Left lung (tissue), 10 donors: ENCODE measurements around the gene CEP131. TPM values are rescaled to one million over a fixed set of nuclear protein-coding genes. Genes with fewer than 3 reads are reported as not detected.

Source experiments
- ATAC-seq: fragments of 200-7000 bp; cut with Tn5 transposase; one replicate; pipeline ENCODE4 v1.9.1; 2020; ENCODE audit warnings: moderate library complexity
- DNase-seq, 4 donors: peaks; one replicate each; pipeline ENCODE4 v3.0.0-alpha.2; 2013 to 2020
- H3K27ac ChIP-seq, 2 donors: fragments of 200-600 bp; sonication (generic) in 1 of 2; one replicate each; pipeline versions ENCODE4 v1.5.0 to v1.8.0; 2020 to 2021
- H3K27me3 ChIP-seq, 2 donors: fragments of 200-600 bp; sonication (generic) in 1 of 2; one replicate each; pipeline versions ENCODE4 v1.5.0 to v1.8.0; 2020 to 2021
- H3K36me3 ChIP-seq, 2 donors: fragments of 200-600 bp; sonication (generic) in 1 of 2; one replicate each; pipeline versions ENCODE4 v1.5.0 to v1.8.0; 2020 to 2021
- H3K4me1 ChIP-seq, 2 donors: fragments of 200-600 bp; one replicate each; pipeline ENCODE4 v1.8.0; 2021
- H3K4me3 ChIP-seq, 2 donors: fragments of 200-600 bp; sonication (generic) in 1 of 2; one replicate each; pipeline versions ENCODE4 v1.5.0 to v1.8.0; 2020 to 2021; ENCODE audit warnings: mild to moderate bottlenecking in 1 of 2
- H3K9me3 ChIP-seq, 2 donors: fragments of 200-600 bp; sonication (generic) in 1 of 2; one replicate each; pipeline versions ENCODE4 v1.5.0 to v1.8.0; 2020 to 2021
- intact Hi-C, 2 donors: fragments of 100-400 bp; cut with DNase I; formaldehyde crosslinking; loops; one replicate each; pipeline versions ENCODE4 v1.11.2 to v1.14.2; 2022
- polyA plus RNA-seq, 6 donors: library from polyadenylated mRNA; unstranded; fragments of 120-200 nt; gene quantifications; one replicate each; pipeline ENCODE4 v1.2.1, GENCODE V29; 2013; ENCODE audit not compliant: insufficient read length in 6 of 6
- total RNA-seq, 2 donors: library from RNA; stranded (reverse); fragmentation: NEBNext Ultra II Directional; extraction: Animal tissue kit (Norgen Biotek cat#: 25700); gene quantifications; one replicate each; pipeline ENCODE4 v1.2.1, GENCODE V29; 2021
- TF ChIP-seq, protein P1 (sequence below), 2 donors: fragments of 200-600 bp; sonication (generic) in 1 of 2; IDR thresholded peaks; one replicate each; pipeline versions ENCODE4 v1.5.0 to v1.8.0; 2021; ENCODE audit warnings: antibody characterized with exemption in 2 of 2
- donor health status: DM: no; HTN: yes; CAD: no.
- donor health status: DM: no; HTN: no; CAD: no.

Gene CEP131
- total and polyA plus RNA-seq, 8 donors, result 7.7 to 21.0 (median 16.9) TPM

DNA sequence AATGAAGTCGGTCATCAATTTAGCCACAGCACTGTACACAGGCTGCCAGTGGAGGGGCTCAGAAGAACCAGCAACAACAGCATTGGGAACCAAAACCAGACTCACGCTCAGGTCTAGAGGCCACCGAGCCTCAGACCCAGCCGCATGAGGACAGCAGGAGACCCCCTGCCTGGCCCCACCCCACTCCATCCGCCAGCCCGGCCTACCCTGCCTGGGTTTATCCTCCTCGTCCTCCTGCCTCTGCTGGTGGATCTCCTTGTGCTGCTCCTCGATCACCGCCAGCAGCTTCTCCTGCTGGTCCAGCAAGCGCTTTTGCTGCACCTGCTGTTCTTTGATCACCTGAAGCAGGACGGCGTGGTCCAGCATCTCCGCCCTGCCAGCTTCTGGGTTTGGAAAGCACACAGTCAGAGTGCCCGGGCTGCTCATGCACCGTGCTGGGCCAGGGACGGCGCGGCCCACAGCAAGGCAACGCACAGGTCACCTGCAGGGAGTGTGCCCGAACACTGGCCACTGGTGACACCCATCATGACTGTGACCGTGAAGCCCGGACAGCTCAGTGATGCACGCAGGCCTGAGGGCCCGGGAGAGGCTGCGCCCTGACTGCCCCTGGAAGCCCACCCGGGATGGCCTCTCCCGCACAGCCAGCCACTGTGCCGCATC, 24.0 kb upstream of the CEP131 start:
- no peaks in the 10 kb centered on the region for H3K9me3 ChIP-seq
- ATAC-seq, result no peak
- H3K27me3 ChIP-seq, result no peaks in the 10 kb centered on the region
- H3K4me3 ChIP-seq, result no peak overlapping the region
- TF ChIP-seq, protein P1, sequence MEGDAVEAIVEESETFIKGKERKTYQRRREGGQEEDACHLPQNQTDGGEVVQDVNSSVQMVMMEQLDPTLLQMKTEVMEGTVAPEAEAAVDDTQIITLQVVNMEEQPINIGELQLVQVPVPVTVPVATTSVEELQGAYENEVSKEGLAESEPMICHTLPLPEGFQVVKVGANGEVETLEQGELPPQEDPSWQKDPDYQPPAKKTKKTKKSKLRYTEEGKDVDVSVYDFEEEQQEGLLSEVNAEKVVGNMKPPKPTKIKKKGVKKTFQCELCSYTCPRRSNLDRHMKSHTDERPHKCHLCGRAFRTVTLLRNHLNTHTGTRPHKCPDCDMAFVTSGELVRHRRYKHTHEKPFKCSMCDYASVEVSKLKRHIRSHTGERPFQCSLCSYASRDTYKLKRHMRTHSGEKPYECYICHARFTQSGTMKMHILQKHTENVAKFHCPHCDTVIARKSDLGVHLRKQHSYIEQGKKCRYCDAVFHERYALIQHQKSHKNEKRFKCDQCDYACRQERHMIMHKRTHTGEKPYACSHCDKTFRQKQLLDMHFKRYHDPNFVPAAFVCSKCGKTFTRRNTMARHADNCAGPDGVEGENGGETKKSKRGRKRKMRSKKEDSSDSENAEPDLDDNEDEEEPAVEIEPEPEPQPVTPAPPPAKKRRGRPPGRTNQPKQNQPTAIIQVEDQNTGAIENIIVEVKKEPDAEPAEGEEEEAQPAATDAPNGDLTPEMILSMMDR (IDR thresholded peaks at IDR 0.05), result no peak
- H3K27ac ChIP-seq, result no peak overlapping the region
- peaks cover 0 to 2% of the 10 kb centered on the region in 2 donors for H3K4me1 ChIP-seq
- DNase-seq, result peak in 1 of 4 donors; percentile 61
- peaks cover 0 to 69% of the 10 kb centered on the region in 2 donors for H3K36me3 ChIP-seq
- intact Hi-C loops, result no loop called here

DNA sequence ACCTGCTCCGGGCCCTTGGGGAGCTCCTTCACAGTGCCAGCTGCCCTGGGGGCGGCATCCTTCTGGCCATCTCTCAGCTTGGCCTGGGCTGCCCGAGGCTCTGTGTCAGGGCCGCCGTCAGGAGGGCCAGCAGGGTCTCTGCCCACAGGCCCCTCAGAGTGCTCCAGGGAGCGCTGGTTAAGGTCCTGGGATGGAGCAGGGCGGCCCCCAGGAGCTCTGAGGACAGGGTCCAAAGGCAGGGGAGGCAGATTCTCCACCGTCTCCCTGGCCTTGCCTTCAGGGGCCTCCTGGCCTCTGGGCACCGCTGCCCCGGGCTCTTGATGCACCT, 23.5 kb upstream of the CEP131 start:
- Histone ChIP-seq H3K36me3 (peaks cover 0 to 69% of the 10 kb centered on the region in 2 donors), H3K9me3 (no peaks in the 10 kb centered on the region), H3K4me1 (peaks cover 0 to 5% of the 10 kb centered on the region in 2 donors), H3K4me3 (no peak overlapping the region), H3K27me3 (no peaks in the 10 kb centered on the region), H3K27ac (no peak overlapping the region)
- DNase-seq (peak in 1 of 4 donors; percentile 44), ATAC-seq (no peak)
- TF ChIP-seq, protein P1 (IDR thresholded peaks at IDR 0.05), result no peak
- intact Hi-C loops, result no loop called here

DNA sequence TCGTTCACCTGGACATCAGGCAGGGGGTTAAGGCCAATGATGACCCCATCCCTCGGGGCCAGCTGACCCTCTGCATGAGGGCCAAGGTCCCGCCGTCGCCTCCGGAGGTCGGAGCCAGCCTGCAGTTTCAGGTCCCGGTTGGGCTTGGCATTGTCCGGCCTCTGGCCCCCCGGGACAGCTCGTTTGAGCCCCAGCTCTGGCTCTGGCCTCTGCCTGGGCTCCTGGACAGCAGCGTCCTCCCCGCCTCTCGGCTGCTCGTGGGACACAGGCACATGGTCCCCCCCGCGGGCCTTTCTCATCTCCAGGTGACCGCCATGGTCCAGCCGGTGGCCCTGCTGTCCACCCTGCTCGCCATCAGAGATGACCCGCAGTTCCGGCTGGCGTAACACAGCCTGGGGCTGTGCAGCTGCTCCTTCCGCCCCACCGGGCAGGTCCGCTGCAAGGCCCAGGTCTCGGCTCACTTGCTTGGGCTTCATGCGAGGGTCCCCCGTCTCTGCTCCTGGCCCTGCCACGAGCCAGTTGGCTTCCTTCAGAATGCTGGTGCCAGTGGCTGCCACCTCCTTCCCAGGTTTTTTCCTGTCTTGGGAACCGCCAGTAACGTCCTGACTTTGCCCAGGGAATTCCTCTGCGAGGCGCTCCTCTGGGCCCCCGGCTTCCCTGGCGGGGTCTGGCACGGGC, 23.0 kb upstream of the CEP131 start:
- ATAC-seq (no peak), DNase-seq (peak in 1 of 4 donors; percentile 76)
- TF ChIP-seq, protein P1 (IDR thresholded peaks at IDR 0.05), result no peak
- Histone ChIP-seq H3K36me3 (peaks cover 0 to 67% of the 10 kb centered on the region in 2 donors), H3K27me3 (no peaks in the 10 kb centered on the region), H3K27ac (no peak overlapping the region), H3K9me3 (no peaks in the 10 kb centered on the region), H3K4me3 (no peak overlapping the region), H3K4me1 (peaks cover 0 to 6% of the 10 kb centered on the region in 2 donors)
- intact Hi-C loops, result no loop called here

DNA sequence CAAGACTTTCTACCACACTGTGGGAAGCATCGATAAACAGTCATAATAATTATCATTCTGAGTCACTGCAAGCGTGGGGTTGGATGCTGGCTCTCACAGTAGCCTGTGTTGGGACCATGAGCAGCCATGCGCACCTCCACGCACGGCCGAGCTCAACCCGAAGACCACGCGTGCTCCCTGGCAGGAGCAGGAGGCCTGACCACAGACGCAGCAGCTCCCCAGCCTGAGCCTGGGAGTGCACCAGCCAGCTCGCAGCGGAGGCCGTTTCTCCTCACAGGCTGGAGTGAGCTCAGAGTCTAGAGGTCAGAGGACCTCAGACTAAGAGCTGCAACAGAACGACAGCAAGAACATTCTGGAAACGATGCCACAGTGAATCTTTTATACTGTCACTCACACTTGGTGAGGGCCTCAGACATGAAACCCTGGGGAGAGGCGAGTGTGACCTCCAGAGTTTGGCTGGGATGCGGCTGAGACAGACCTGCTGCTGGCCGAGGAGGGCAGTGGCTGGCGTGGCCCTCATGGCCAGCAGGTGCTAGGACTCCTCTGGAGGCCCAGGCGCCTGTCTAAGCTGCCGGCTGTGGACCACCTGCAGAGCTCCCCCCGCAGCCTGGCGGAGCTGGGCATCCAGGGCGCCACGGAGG, 22.4 kb upstream of the CEP131 start:
- peak in 1 of 4 donors; percentile 72 for DNase-seq
- Histone ChIP-seq H3K4me1 (peaks cover 0 to 13% of the 10 kb centered on the region in 2 donors), H3K9me3 (no peaks in the 10 kb centered on the region), H3K27ac (no peak overlapping the region), H3K27me3 (no peaks in the 10 kb centered on the region), H3K36me3 (peaks cover 0 to 60% of the 10 kb centered on the region in 2 donors), H3K4me3 (no peak overlapping the region)
- intact Hi-C loops, result no loop called here
- TF ChIP-seq, protein P1 (IDR thresholded peaks at IDR 0.05), result no peak
- ATAC-seq, result no peak
